IMR-90 (cell line): Measurements from ENCODE around the gene KCNG4. TPM values are rescaled to one million over a fixed set of nuclear protein-coding genes. Genes with fewer than 3 reads are reported as not detected.

ENCODE experiments used
- ATAC-seq: fragments of 200-7000 bp; cut with Tn5 transposase; 2 replicates; pipeline ENCODE4 v1.9.1; 2020; ENCODE audit warnings: low read depth, mild to moderate bottlenecking, moderate library complexity
- BruUV-seq: library from RNA; stranded (reverse); fragments of 400-500 nt; replicated peaks from 2 replicates; lab custom pipeline; 2021; lab: Mats Ljungman, UMichigan
- CTCF ChIA-PET: fragments of 300-600 bp; formaldehyde crosslinking; extraction: SDS; loops from one replicate; lab custom pipeline; 2021; ENCODE audit warnings: antibody characterized with exemption; lab: Yijun Ruan, JAX
- POLR2A ChIA-PET: fragments of 300-600 bp; sonication (Branson Sonifier 250); formaldehyde crosslinking; loops from one replicate; lab custom pipeline; 2022; ENCODE audit warnings: antibody characterized with exemption; ENCODE audit not compliant: unreplicated experiment; lab: Charles Lee
- DNase-seq: peaks from one replicate; pipeline ENCODE4 v3.0.0; 2013
- H2AFZ ChIP-seq: replicated peaks from 2 replicates; pipeline ENCODE3; 2013; ENCODE audit warnings: low read length, mild to moderate bottlenecking; ENCODE audit not compliant: poor library complexity
- H2AK5ac ChIP-seq: 2 replicates; pipeline ENCODE4 v1.6.1; 2013; ENCODE audit warnings: low read depth, low read length, inconsistent platforms
- H2AK9ac ChIP-seq: replicated peaks from 2 replicates; pipeline ENCODE3; 2013; ENCODE audit warnings: mild to moderate bottlenecking, low read depth, low read length, moderate library complexity; ENCODE audit not compliant: poor library complexity
- H2BK120ac ChIP-seq: 2 replicates; pipeline ENCODE4 v1.6.1; 2013; ENCODE audit warnings: low read depth, low read length, inconsistent platforms
- H2BK15ac ChIP-seq: 3 replicates; pipeline ENCODE4 v1.6.1; 2013; ENCODE audit warnings: low read depth, low read length, inconsistent platforms
- H2BK20ac ChIP-seq: 2 replicates; pipeline ENCODE4 v1.6.1; 2013; ENCODE audit warnings: low read depth, mild to moderate bottlenecking, inconsistent platforms, low read length, moderate library complexity
- H2BK5ac ChIP-seq: 2 replicates; pipeline ENCODE4 v1.6.1; 2013; ENCODE audit warnings: mild to moderate bottlenecking, low read depth, low read length, inconsistent platforms; ENCODE audit not compliant: poor library complexity, severe bottlenecking
- H3K14ac ChIP-seq: replicated peaks from 2 replicates; pipeline ENCODE4 v1.6.1; 2013; ENCODE audit warnings: low read depth, low read length, inconsistent platforms
- H3K18ac ChIP-seq: 2 replicates; pipeline ENCODE4 v1.6.1; 2013; ENCODE audit warnings: low read depth, low read length, control low read depth
- H3K23ac ChIP-seq: 2 replicates; pipeline ENCODE4 v1.6.1; 2013; ENCODE audit warnings: low read depth, low read length, inconsistent platforms
- H3K27ac ChIP-seq: 2 replicates; pipeline ENCODE4 v1.5.1; 2013; ENCODE audit warnings: mild to moderate bottlenecking, control low read depth, low read length; ENCODE audit not compliant: insufficient read depth
- H3K27me3 ChIP-seq: 2 replicates; pipeline ENCODE4 v1.6.1; 2013; ENCODE audit warnings: low read length; ENCODE audit not compliant: control insufficient read depth, insufficient read depth
- H3K36me3 ChIP-seq: 2 replicates; pipeline ENCODE4 v1.6.1; 2013; ENCODE audit warnings: low read length, mixed read lengths; ENCODE audit not compliant: control insufficient read depth, insufficient read depth
- H3K4ac ChIP-seq: 2 replicates; pipeline ENCODE4 v1.6.1; 2013; ENCODE audit warnings: low read depth, low read length, inconsistent platforms
- H3K4me1 ChIP-seq: 2 replicates; pipeline ENCODE4 v1.6.1; 2013; ENCODE audit warnings: low read length, mixed read lengths; ENCODE audit not compliant: control insufficient read depth, insufficient read depth
- H3K4me2 ChIP-seq: 2 replicates; pipeline ENCODE4 v1.6.1; 2013; ENCODE audit warnings: low read depth, mild to moderate bottlenecking, control low read depth, low read length, moderate library complexity
- H3K4me3 ChIP-seq: 2 replicates; pipeline ENCODE4 v1.5.1; 2013; ENCODE audit warnings: low read depth, mild to moderate bottlenecking, control low read depth, low read length, moderate library complexity; ENCODE audit not compliant: insufficient read depth
- H3K56ac ChIP-seq: 2 replicates; pipeline ENCODE4 v1.6.1; 2013; ENCODE audit warnings: low read length, inconsistent platforms; ENCODE audit not compliant: insufficient read depth; ENCODE audit errors: extremely low read depth
- H3K79me1 ChIP-seq, 2 experiments: 2 replicates each; pipeline ENCODE4 v1.6.1; 2013; ENCODE audit warnings: low read length in 2 of 2, inconsistent platforms in 1 of 2, low read depth in 1 of 2
- H3K9ac ChIP-seq: 2 replicates; pipeline ENCODE4 v1.6.1; 2013; ENCODE audit warnings: low read depth, low read length, control low read depth
- H3K9me1 ChIP-seq: 2 replicates; pipeline ENCODE4 v1.6.1; 2013; ENCODE audit warnings: low read length, inconsistent platforms; ENCODE audit not compliant: insufficient read depth
- H3K9me3 ChIP-seq: 2 replicates; pipeline ENCODE4 v1.6.1; 2013; ENCODE audit warnings: low read length; ENCODE audit not compliant: control insufficient read depth, insufficient read depth
- H4K20me1 ChIP-seq: 2 replicates; pipeline ENCODE4 v1.6.1; 2013; ENCODE audit warnings: low read length, inconsistent platforms; ENCODE audit not compliant: insufficient read depth
- H4K5ac ChIP-seq: 2 replicates; pipeline ENCODE4 v1.6.1; 2013; ENCODE audit warnings: mild to moderate bottlenecking, low read depth, low read length, control low read depth
- H4K8ac ChIP-seq, 2 experiments: 2 replicates each; pipeline ENCODE4 v1.6.1; 2013; ENCODE audit warnings: low read depth in 2 of 2, low read length in 2 of 2, control low read depth in 1 of 2, inconsistent platforms in 1 of 2
- H4K91ac ChIP-seq: 2 replicates; pipeline ENCODE4 v1.6.1; 2013; ENCODE audit warnings: low read depth, low read length, inconsistent platforms; ENCODE audit not compliant: insufficient read depth
- BHLHE40 ChIP-seq: fragments of 150-350 bp; IDR thresholded peaks from 2 replicates; pipeline ENCODE4 v1.6.1; 2016; ENCODE audit warnings: mild to moderate bottlenecking, low read depth, low read length
- CHD1 ChIP-seq: IDR thresholded peaks from 2 replicates; pipeline ENCODE4 v1.6.1; 2012; ENCODE audit warnings: low read depth, low read length, improper control_type of control experiment
- CTCF ChIP-seq: conservative IDR thresholded peaks from 2 replicates; pipeline ENCODE4 v1.5.1; 2012; ENCODE audit warnings: mild to moderate bottlenecking, low read depth, low read length, improper control_type of control experiment
- ELK1 ChIP-seq: fragments of 150-350 bp; IDR thresholded peaks from 2 replicates; pipeline ENCODE4 v1.6.1; 2016; ENCODE audit warnings: low read depth, mild to moderate bottlenecking, low read length, moderate library complexity, borderline replicate concordance
- FOS ChIP-seq: fragments of 150-350 bp; IDR thresholded peaks from 2 replicates; pipeline ENCODE4 v1.6.1; 2016; ENCODE audit warnings: low read depth, low read length
- MAFK ChIP-seq: IDR thresholded peaks from 2 replicates; pipeline ENCODE4 v1.6.1; 2012; ENCODE audit warnings: low read depth, low read length, improper control_type of control experiment
- MAZ ChIP-seq: IDR thresholded peaks from 2 replicates; pipeline ENCODE4 v1.6.1; 2012; ENCODE audit warnings: low read depth, mild to moderate bottlenecking, low read length, improper control_type of control experiment, moderate library complexity, borderline replicate concordance
- MXI1 ChIP-seq: IDR thresholded peaks from 2 replicates; pipeline ENCODE4 v1.6.1; 2012; ENCODE audit warnings: low read depth, mild to moderate bottlenecking, low read length, moderate library complexity, borderline replicate concordance
- NFE2L2 ChIP-seq: fragments of 150-350 bp; IDR thresholded peaks from 2 replicates; pipeline ENCODE4 v1.6.1; 2016; ENCODE audit warnings: low read depth, mild to moderate bottlenecking, low read length
- POLR2A ChIP-seq: IDR thresholded peaks from 2 replicates; pipeline ENCODE4 v1.6.1; 2012; ENCODE audit warnings: mild to moderate bottlenecking, low read depth, low read length
- RAD21 ChIP-seq: IDR thresholded peaks from 2 replicates; pipeline ENCODE4 v1.6.1; 2012; ENCODE audit warnings: low read length, improper control_type of control experiment
- RCOR1 ChIP-seq: IDR thresholded peaks from 2 replicates; pipeline ENCODE4 v1.6.1; 2012; ENCODE audit warnings: mild to moderate bottlenecking, low read length, improper control_type of control experiment; ENCODE audit not compliant: insufficient replicate concordance
- RFX5 ChIP-seq: IDR thresholded peaks from 2 replicates; pipeline ENCODE4 v1.8.0; 2012; ENCODE audit warnings: low read depth, mild to moderate bottlenecking, low read length, moderate library complexity
- USF2 ChIP-seq: fragments of 150-350 bp; IDR thresholded peaks from 2 replicates; pipeline ENCODE4 v1.6.1; 2017; ENCODE audit warnings: mild to moderate bottlenecking, antibody characterized with exemption, low read length, low read depth
- WGBS, 2 experiments: methylation state at CpG; one replicate each; pipeline versions ENCODE4 v1.1.5 to v1.1.7; 2013; ENCODE audit warnings: missing lambda C conversion rate in 2 of 2; ENCODE audit not compliant: insufficient read length in 1 of 2; ENCODE audit errors: extremely low coverage in 2 of 2; 5-methylcytosine and 5-hydroxymethylcytosine counted together
- dilution Hi-C: fragments of 300-500 bp; cut with HindIII; formaldehyde crosslinking; loops from one replicate; pipeline ENCODE4 v1.14.3; 2018; ENCODE audit warnings: low sequenced_read_pairs; ENCODE audit not compliant: unreplicated experiment
- in situ Hi-C: fragments of 300-500 bp; cut with MboI; formaldehyde crosslinking; loops from 3 replicates; pipeline ENCODE4 v1.14.3; 2019; ENCODE audit warnings: low sequenced_read_pairs, inconsistent platforms, mixed read lengths
- intact Hi-C: fragments of 100-400 bp; cut with micrococcal nuclease; formaldehyde crosslinking; loops from 2 replicates; pipeline ENCODE4 v1.10.0; 2022
- polyA plus RNA-seq, 3 experiments: library from polyadenylated mRNA; depleted of rRNA; stranded (reverse); fragments of >200 nt; gene quantifications; 2 replicates each; pipeline ENCODE4 v1.2.3, GENCODE V29; 2012; ENCODE audit warnings: low replicate concordance in 1 of 3
- total RNA-seq: library from RNA; depleted of rRNA; stranded (reverse); fragments of >200 nt; gene quantifications from 2 replicates; pipeline ENCODE4 v1.2.3, GENCODE V29; 2012

Gene KCNG4
- total and polyA plus RNA-seq, 2 of the 4 experiments (the other 2 are of a cell fraction) = not detected

GRCh38 chr16:84169765-84170310, 70.0 kb downstream of the KCNG4 start:
- no peaks in the 10 kb centered on the region for H4K20me1 ChIP-seq
- no peak overlapping the region for H3K4me3 ChIP-seq
- no peak overlapping the region for H3K9ac ChIP-seq
- H3K23ac ChIP-seq = no peak overlapping the region
- no peaks in the 10 kb centered on the region for H3K36me3 ChIP-seq
- intact Hi-C loops (no loop called here), in situ Hi-C loops (loop anchor here (10.0 kb wide), 1 partner anchor 205 kb away; the partner anchor contains the start of gene NECAB2), dilution Hi-C loops (no loop called here)
- H4K8ac ChIP-seq = no peak overlapping the region
- ChIA-PET CTCF (interaction anchor here (1.0 to 1.1 kb wide), 2 partner anchors 13 to 17 kb away, joined by 3 read pairs; partner anchors contain the start of gene TAF1C), POLR2A (interaction anchor here (0.6 kb wide), 1 partner anchor 54 kb away, joined by 6 read pairs; no protein-coding TSS in a partner anchor)
- H3K56ac ChIP-seq = no peak overlapping the region
- H3K9me3 ChIP-seq = no peaks in the 10 kb centered on the region
- no peak for TF ChIP-seq FOS
- no peak for TF ChIP-seq POLR2A
- TF ChIP-seq USF2 = no peak
- TF ChIP-seq RCOR1 = no peak
- no peak for TF ChIP-seq RFX5
- no peak for TF ChIP-seq BHLHE40
- no peak for TF ChIP-seq CHD1
- TF ChIP-seq MAFK = no peak
- TF ChIP-seq MXI1 = no peak
- no peak for TF ChIP-seq CTCF
- no peak for TF ChIP-seq RAD21
- TF ChIP-seq MAZ = no peak
- no peak for TF ChIP-seq ELK1
- no peak for TF ChIP-seq NFE2L2
- H2BK120ac ChIP-seq = no peak overlapping the region
- H3K9me1 ChIP-seq = no peaks in the 10 kb centered on the region
- H2BK20ac ChIP-seq = no peak overlapping the region
- no peak for ATAC-seq
- H3K4ac ChIP-seq = no peak overlapping the region
- WGBS, 2 experiments = 43% methylated on average over 2 of the region's 11 CpGs; no CpG with 5 or more reads in 1 of the 2 experiments
- no peaks in the 10 kb centered on the region for H3K79me1 ChIP-seq
- H2AK5ac ChIP-seq = no peak overlapping the region
- H3K14ac ChIP-seq = no peak overlapping the region
- no peak for DNase-seq
- no peak overlapping the region for H3K18ac ChIP-seq
- H2BK5ac ChIP-seq = no peak overlapping the region
- no peak overlapping the region for H2AK9ac ChIP-seq
- no peak overlapping the region for H3K4me2 ChIP-seq
- no peak overlapping the region for H4K5ac ChIP-seq
- H2AFZ ChIP-seq = no peak overlapping the region
- BruUV-seq = no TSS peak
- H3K27ac ChIP-seq = no peak overlapping the region
- peaks cover 22% of the 10 kb centered on the region for H3K27me3 ChIP-seq
- H4K91ac ChIP-seq = no peak overlapping the region
- no peak overlapping the region for H2BK15ac ChIP-seq
- H3K4me1 ChIP-seq = no peaks in the 10 kb centered on the region
